HFFc6 (cell line): Measurements from ENCODE around the gene ABCA3. TPM values are rescaled to one million over a fixed set of nuclear protein-coding genes. Genes with fewer than 3 reads are reported as not detected.

Source experiments
- DNase-seq: peaks from one replicate; pipeline ENCODE4 v3.0.0-alpha.2; 2018
- H3K27ac Mint-ChIP-seq: 2 replicates; pipeline ENCODE4 v1.8.0; 2020; ENCODE audit warnings: mild to moderate bottlenecking, mixed read lengths
- H3K27me3 Mint-ChIP-seq: 2 replicates; pipeline ENCODE4 v1.8.0; 2021; ENCODE audit warnings: mild to moderate bottlenecking, moderate library complexity, mixed read lengths; ENCODE audit not compliant: insufficient read depth
- H3K36me3 Mint-ChIP-seq: 2 replicates; pipeline ENCODE4 v1.8.0; 2021; ENCODE audit warnings: low read depth, mixed read lengths
- H3K4me1 Mint-ChIP-seq: 2 replicates; pipeline ENCODE4 v1.8.0; 2020; ENCODE audit warnings: low read depth, mixed read lengths
- H3K4me3 Mint-ChIP-seq: 2 replicates; pipeline ENCODE4 v1.8.0; 2020; ENCODE audit warnings: mild to moderate bottlenecking, moderate library complexity, mixed read lengths
- H3K9me3 Mint-ChIP-seq: 2 replicates; pipeline ENCODE4 v1.8.0; 2020; ENCODE audit warnings: mild to moderate bottlenecking, mixed read lengths
- CTCF ChIP-seq: fragments of 200-600 bp; sonication (generic); IDR thresholded peaks from 2 replicates; pipeline ENCODE4 v1.5.0; 2021; ENCODE audit warnings: antibody characterized with exemption, mild to moderate bottlenecking
- total RNA-seq, 6 experiments: library from RNA; stranded (reverse); fragmentation: NEBNext Ultra II Directional; extraction: Animal tissue kit (Norgen Biotek cat#: 25700); gene quantifications; 2 replicates in 1 of 6; 3 replicates in 5 of 6; pipeline ENCODE4 v1.2.3, GENCODE V29; 2021

Gene ABCA3
- total RNA-seq, 6 experiments from 2014 or later, result 1.9 to 3.6 (median 2.4) TPM

- DNase-seq, result no peak
- Mint-ChIP-seq H3K4me1 (no peaks in the 10 kb centered on the region), H3K36me3 (peaks cover 9% of the 10 kb centered on the region), H3K9me3 (no peaks in the 10 kb centered on the region), H3K27me3 (no peaks in the 10 kb centered on the region; the same call in 1 of the 2 replicates), H3K4me3 (no peak overlapping the region), H3K27ac (no peak overlapping the region)
- no peak for TF ChIP-seq CTCF
Measured at GRCh38 chr16:2237493-2238149, 102.9 kb downstream of the ABCA3 start.

- no peaks in the 10 kb centered on the region for H3K4me1 Mint-ChIP-seq
- H3K27me3 Mint-ChIP-seq, result no peaks in the 10 kb centered on the region; the same call in 1 of the 2 replicates
- no peak overlapping the region for H3K4me3 Mint-ChIP-seq
- no peak for DNase-seq
- no peaks in the 10 kb centered on the region for H3K9me3 Mint-ChIP-seq
- H3K27ac Mint-ChIP-seq, result no peak overlapping the region
- H3K36me3 Mint-ChIP-seq, result peaks cover 4% of the 10 kb centered on the region; the same call in 1 of the 2 replicates
- TF ChIP-seq CTCF, result no peak
Measured at GRCh38 chr16:2237102-2237482, 103.4 kb downstream of the ABCA3 start.

GRCh38 chr16:2236337-2237101, 104.0 kb downstream of the ABCA3 start, which contains the start of gene DNASE1L2:
TSS of gene DNASE1L2 (plus strand) at chr16:2236444. CDS start at chr16:2236817, 373 bp downstream.
- peaks cover 4% of the 10 kb centered on the region; the same call in 1 of the 2 replicates for H3K36me3 Mint-ChIP-seq
- no peak within 1 kb of the TSS for H3K27ac Mint-ChIP-seq
- DNase-seq, result no peak
- H3K4me3 Mint-ChIP-seq, result no peak within 1 kb of the TSS
- H3K27me3 Mint-ChIP-seq, result no peaks in the 10 kb centered on the region; the same call in none of the 2 replicates
- TF ChIP-seq CTCF, result no peak
- H3K9me3 Mint-ChIP-seq, result no peaks in the 10 kb centered on the region
- no peaks in the 10 kb centered on the region for H3K4me1 Mint-ChIP-seq

- Mint-ChIP-seq H3K27ac (no peak overlapping the region), H3K9me3 (no peaks in the 10 kb centered on the region), H3K27me3 (no peaks in the 10 kb centered on the region; the same call in none of the 2 replicates), H3K36me3 (peaks cover 4% of the 10 kb centered on the region; the same call in 1 of the 2 replicates), H3K4me1 (no peaks in the 10 kb centered on the region), H3K4me3 (no peak overlapping the region)
- TF ChIP-seq CTCF, result no peak
- DNase-seq, result no peak
Measured at GRCh38 chr16:2235695-2236336, 104.7 kb downstream of the ABCA3 start.

GRCh38 chr16:2235234-2235651, 105.3 kb downstream of the ABCA3 start:
- DNase-seq, result no peak
- TF ChIP-seq CTCF, result no peak
- no peak overlapping the region for H3K4me3 Mint-ChIP-seq
- no peaks in the 10 kb centered on the region; the same call in none of the 2 replicates for H3K27me3 Mint-ChIP-seq
- H3K9me3 Mint-ChIP-seq, result no peaks in the 10 kb centered on the region
- H3K27ac Mint-ChIP-seq, result no peak overlapping the region
- H3K36me3 Mint-ChIP-seq, result peaks cover 4% of the 10 kb centered on the region; the same call in 1 of the 2 replicates
- H3K4me1 Mint-ChIP-seq, result no peaks in the 10 kb centered on the region
